IPS-15b (cell line): ENCODE data around the gene METTL27.

Experiments used
- H3K27me3 ChIP-seq: one replicate; pipeline ENCODE4 v1.6.1; 2013; ENCODE audit warnings: low read length; ENCODE audit not compliant: control insufficient read depth, insufficient read depth
- H3K36me3 ChIP-seq: one replicate; pipeline ENCODE4 v1.6.1; 2013; ENCODE audit warnings: low read length; ENCODE audit not compliant: control insufficient read depth, insufficient read depth
- H3K4me1 ChIP-seq: one replicate; pipeline ENCODE4 v1.6.1; 2013; ENCODE audit warnings: mild to moderate bottlenecking, low read length; ENCODE audit not compliant: control insufficient read depth, insufficient read depth
- H3K4me3 ChIP-seq: one replicate; pipeline ENCODE4 v1.5.1; 2013; ENCODE audit warnings: low read depth, low read length
- H3K9ac ChIP-seq: one replicate; pipeline ENCODE4 v1.6.1; 2013; ENCODE audit warnings: low read depth, mild to moderate bottlenecking, low read length
- H3K9me3 ChIP-seq: one replicate; pipeline ENCODE4 v1.6.1; 2013; ENCODE audit warnings: mild to moderate bottlenecking, low read length; ENCODE audit not compliant: control insufficient read depth, insufficient read depth

The METTL27 gene

DNA sequence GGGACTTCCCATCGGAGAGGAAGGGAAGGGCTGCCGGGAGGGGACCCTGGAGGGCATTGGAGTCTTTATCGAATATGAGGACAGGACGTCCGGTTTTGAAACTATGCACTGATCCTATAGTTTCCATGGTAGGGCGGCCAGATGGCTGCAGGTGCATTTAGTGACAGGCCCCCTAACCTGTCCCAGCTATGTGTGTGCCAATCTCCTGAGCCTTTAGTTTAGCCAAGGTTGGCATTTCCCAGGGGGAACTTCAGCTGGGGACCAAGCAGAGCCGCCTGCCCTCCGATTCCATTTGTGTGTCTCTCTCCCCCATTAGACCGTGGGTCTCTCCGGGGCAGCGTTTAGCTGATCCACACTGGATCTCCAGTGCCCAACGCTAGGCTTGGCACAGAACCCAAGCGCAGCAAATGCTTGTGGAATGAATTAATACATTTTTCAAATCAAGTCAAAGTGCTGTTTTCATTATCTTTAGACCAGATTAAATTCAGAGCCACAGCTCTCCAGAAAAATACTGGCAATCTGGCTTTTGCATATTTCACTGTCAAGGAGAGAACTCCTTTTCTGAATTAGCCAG is 38.5 kb upstream of the METTL27 start:
- no peaks in the 10 kb centered on the region for H3K27me3 ChIP-seq
- H3K9me3 ChIP-seq: no peaks in the 10 kb centered on the region
- no peak overlapping the region for H3K9ac ChIP-seq
- no peak overlapping the region for H3K4me3 ChIP-seq
- no peaks in the 10 kb centered on the region for H3K4me1 ChIP-seq
- H3K36me3 ChIP-seq: no peaks in the 10 kb centered on the region

DNA sequence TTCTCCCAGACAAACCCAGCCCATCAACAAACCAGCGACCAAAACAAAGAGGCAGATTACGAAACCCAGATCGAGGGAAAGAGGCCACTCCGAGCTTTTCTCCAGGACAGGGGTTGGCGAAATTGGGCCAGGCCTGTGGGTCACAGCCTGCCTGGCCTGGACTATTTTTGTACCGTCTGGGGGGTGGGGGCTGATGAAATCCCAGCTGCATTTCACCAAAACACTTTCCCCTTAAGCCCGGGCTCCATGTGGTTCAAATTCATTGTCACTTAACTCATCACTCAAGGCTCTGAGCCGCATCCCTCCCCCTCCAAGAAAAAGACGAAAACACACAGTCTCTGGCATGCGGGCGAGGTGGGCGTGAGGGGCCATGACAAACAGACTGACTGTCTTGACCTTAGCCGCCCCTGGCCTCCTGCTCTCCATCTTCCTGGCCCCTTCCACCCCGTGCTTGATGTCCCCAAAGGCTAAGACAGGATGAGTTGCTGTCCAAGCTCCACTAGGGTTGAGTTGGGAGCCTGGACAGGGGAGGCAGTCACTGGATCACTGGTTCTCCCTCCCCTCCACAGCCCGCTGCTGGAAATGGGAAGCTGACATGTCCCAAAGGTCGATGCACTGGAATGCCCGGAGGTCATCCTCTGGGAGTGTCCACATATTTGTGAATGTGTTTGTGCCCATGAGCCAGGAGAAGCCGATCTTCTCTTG is 37.8 kb upstream of the METTL27 start:
- H3K9me3 ChIP-seq: no peaks in the 10 kb centered on the region
- H3K4me3 ChIP-seq: no peak overlapping the region
- no peaks in the 10 kb centered on the region for H3K36me3 ChIP-seq
- H3K4me1 ChIP-seq: no peaks in the 10 kb centered on the region
- no peak overlapping the region for H3K9ac ChIP-seq
- H3K27me3 ChIP-seq: no peaks in the 10 kb centered on the region

DNA sequence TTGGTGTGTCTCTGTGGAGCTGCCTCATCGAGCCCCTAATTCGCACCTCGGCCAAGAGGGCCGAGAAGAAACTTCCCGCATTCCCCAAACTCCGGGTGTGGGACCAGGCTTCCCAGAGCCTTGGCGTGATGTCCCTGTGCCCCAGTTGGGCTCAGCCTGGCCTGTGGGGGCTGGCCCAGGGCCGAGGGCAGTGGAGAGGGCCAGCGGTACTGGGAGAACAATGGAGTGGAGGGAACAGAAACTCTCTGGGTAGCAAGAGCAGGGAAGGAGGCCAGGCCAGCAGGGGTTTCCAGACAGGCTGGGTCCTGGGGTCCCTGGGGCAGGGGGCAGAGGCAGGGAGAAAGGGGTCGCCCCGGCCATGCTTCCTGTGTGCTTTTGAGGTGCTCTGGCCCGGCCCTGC is 34.7 kb upstream of the METTL27 start:
- Histone ChIP-seq H3K9me3 (no peaks in the 10 kb centered on the region), H3K27me3 (no peaks in the 10 kb centered on the region), H3K9ac (no peak overlapping the region), H3K4me3 (no peak overlapping the region), H3K4me1 (no peaks in the 10 kb centered on the region), H3K36me3 (no peaks in the 10 kb centered on the region)

DNA sequence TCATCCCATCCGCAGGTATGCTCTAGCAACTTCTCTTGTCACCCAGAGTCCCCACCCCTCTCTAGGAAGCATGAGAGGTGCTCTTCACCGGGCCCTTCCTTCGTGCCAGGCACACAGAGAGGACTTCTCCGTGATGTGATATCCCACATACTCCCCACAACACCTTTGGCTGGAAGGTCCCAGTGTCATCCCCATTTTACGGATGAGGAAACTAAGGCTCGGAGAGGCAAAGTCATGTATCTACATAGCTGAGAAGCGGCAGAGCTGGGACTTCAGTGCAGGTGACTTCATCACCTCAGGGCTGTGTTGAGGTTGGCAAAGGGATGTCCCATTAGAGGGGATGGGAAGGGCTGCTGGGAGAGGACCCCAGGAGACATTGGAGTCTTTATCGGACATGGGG is 34.0 kb upstream of the METTL27 start:
- Histone ChIP-seq H3K9ac (no peak overlapping the region), H3K36me3 (no peaks in the 10 kb centered on the region), H3K9me3 (no peaks in the 10 kb centered on the region), H3K27me3 (no peaks in the 10 kb centered on the region), H3K4me3 (no peak overlapping the region), H3K4me1 (no peaks in the 10 kb centered on the region)

DNA sequence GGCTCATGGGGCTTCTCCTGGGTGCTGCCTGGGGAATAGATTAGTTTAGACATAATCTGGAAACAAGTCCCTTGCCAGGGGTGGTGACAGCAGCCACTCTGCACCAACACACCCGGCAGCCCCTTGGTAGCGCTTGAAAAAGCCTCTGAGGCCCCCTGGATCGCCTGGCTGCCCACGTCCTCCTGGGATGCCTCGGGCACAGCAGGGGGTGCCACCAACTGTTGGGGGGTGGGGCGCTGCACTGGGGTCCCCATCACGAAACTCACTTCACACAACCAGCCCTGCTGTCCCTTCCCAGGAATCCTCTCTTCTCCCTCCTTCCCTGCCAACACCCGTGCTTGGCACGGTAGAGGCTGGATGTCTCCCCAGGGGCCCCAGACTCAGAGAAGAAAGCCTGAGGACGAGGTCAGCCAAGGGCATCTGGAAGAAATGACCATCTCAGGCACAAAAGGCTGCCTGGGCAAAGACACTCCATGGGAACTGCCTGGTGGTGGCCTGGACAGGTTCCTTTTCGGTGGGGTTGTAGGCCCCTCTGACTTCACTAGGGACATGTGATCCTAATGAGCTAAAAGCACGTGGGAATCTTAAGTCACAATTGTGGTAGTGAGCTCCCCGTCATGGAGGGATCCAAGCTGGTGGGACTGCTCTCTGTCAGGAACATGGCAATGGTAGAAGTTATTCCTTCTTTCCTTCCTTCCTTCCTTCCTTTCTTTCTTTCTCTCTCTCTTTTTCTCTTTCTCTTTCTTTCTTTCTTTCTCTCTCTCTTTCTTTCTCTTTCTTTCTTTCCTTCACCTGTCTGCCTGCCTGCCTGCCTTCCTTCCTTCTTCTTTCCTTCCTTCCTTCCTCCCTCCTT is 30.0 kb upstream of the METTL27 start:
- Histone ChIP-seq H3K4me1 (peaks cover 3% of the 10 kb centered on the region), H3K27me3 (no peaks in the 10 kb centered on the region), H3K9ac (no peak overlapping the region), H3K4me3 (no peak overlapping the region), H3K36me3 (no peaks in the 10 kb centered on the region), H3K9me3 (no peaks in the 10 kb centered on the region)

DNA sequence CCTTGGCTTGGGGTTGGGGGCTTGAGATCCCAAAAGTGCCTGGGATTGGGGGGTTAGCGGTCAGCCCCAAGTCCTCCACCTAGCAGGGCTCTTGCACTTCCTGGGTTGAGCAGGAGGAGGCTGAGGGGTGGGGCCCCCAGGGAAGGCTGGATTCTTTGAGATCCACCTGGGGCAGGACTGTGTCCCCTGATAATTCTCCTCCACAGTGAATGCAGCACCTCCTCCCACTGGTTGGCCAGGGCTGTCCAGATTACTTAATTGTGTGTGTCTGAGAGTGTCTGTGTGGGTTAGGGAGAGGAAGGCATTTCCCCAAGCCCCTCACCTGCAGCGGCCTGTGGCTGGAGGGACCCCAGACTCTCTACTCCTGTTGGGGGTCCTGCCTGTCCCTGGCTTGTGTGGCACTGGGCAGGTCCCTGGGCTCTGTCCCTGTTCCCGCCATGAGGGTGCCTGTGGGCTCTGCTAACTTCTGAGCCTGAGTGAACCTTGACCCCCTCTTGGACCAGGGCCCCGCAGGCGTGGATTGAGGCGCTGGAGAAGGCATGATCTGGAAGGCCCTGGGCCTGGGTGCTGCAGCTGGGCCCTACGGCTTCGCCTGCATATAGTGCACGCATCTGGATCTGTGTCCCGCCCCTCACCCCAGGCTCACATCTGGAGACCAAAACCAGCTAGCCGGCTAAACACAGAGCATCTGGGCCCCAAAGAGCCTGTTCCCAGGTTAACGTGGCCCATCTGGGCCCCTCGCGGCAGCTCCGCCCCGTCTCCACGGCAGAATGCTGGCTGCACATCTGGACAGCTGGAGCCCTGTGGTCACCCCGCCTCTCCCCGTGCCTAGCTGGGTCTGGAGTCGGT is 29.1 kb upstream of the METTL27 start:
- Histone ChIP-seq H3K27me3 (no peaks in the 10 kb centered on the region), H3K4me3 (no peak overlapping the region), H3K9ac (no peak overlapping the region), H3K36me3 (no peaks in the 10 kb centered on the region), H3K9me3 (no peaks in the 10 kb centered on the region), H3K4me1 (peaks cover 3% of the 10 kb centered on the region)

DNA sequence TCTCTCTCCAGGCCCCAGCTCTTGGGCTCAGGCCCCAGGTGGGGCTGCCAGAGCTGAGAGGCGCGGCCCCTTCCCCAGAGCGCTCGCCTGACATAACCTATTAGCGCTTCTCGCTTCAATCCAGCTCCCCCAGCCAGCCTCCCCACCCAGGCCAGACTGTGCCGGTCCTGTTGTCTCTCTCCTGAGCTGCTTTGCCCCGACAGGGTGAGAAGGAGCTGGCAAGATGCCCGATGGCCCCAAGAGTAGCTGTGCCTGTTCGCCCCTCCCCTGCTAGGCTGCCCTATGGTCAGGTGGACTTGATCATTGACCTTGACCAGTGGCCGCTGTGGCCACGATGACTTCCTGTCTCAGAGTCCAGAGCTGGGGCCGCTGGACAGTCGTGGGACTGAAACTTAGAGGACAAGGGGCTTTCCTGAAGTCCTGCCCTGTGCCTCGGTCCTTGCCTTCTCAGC is 27.8 kb upstream of the METTL27 start:
- Histone ChIP-seq H3K36me3 (no peaks in the 10 kb centered on the region), H3K9me3 (no peaks in the 10 kb centered on the region), H3K9ac (no peak overlapping the region), H3K4me1 (peaks cover 3% of the 10 kb centered on the region), H3K4me3 (no peak overlapping the region), H3K27me3 (no peaks in the 10 kb centered on the region)

DNA sequence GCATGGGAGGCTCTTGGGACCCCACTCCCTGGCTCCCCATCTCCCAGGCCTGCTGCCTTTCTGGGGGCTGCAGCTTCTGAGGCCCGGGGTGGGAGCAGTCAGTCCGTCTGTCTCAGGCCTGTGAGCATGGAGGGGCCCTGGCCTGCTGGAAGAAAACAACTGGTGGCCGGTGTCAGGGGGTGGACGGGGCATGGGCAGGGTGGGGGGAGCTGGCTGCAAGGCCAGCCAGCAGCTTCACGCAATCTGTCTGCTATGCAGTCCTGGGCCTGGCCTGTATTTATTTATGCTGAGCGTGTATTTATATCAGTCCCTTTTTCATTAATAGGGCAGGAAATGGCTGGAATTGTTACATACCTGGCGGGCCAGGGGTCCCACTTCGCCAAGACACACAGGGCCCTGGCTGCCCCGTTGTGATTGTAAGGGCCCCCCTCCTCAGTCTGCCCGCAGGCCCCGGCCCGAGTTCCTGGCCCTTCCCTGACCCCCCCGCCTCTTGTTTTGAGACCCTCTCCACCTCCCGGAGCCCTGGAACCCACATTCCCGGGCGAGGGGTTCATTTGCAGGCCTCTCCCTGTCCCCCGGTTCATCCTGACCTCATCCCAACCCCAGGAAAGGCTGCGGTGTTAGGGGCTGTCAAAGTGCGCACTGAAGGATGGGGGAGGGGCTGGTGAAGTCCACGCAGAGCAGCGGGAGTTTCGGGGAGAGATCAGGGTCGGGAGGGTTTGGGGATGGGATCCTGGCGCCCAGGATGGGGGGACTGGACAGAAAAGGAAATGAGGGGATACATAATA is 26.9 kb upstream of the METTL27 start:
- no peaks in the 10 kb centered on the region for H3K36me3 ChIP-seq
- no peaks in the 10 kb centered on the region for H3K9me3 ChIP-seq
- peaks cover 3% of the 10 kb centered on the region for H3K4me1 ChIP-seq
- H3K4me3 ChIP-seq: no peak overlapping the region
- H3K9ac ChIP-seq: no peak overlapping the region
- H3K27me3 ChIP-seq: no peaks in the 10 kb centered on the region

DNA sequence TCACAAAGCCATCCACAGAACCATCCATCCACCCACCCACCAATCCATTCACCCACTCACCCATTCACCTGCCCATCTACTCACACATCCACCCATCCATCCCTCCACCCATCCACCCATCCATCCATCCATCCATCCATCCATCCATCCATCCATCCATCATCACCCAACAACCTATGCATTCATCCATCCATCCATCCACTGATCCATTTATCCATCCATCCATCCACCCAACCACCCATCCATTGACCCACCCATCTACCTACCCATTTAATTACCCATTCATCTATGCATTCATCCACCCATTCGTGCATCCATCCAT is 24.1 kb upstream of the METTL27 start:
- Histone ChIP-seq H3K27me3 (no peaks in the 10 kb centered on the region), H3K4me1 (peaks cover 3% of the 10 kb centered on the region), H3K4me3 (no peak overlapping the region), H3K9ac (no peak overlapping the region), H3K9me3 (no peaks in the 10 kb centered on the region), H3K36me3 (no peaks in the 10 kb centered on the region)

DNA sequence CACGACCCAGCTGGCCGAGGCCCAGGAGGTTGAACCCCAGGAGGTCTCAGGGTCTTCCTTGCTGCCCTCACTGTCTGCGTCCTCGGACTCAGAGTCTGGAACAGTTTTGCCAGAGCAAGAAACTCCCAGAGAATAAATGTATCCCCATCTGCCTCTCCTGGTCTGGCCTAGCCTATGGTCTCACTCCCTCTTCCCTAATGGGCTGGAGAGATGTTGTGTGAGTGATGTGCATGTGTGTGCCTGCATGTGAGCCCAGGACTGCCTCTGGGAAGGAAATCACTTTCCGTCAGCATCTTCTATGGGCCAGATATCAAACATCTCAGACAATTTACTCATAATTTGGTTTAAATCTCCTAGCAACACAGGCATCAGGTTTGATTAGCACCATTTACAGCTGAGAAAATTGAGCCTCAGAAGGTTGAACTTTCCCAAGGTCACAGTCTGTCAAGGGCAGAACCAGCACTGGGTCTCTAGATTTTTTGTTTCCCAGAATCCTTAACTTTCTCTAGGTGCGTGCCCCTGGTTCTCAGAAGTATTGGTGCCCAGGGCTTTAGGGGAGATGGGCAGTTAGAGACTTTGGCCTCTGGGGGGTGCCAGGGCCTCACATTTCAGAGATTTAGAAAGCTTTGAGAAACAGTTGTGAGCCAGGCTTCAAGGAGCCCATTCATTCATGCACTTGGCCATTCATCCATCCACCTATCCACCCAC is 23.6 kb upstream of the METTL27 start:
- Histone ChIP-seq H3K4me1 (peaks cover 3% of the 10 kb centered on the region), H3K4me3 (no peak overlapping the region), H3K9ac (no peak overlapping the region), H3K9me3 (no peaks in the 10 kb centered on the region), H3K27me3 (no peaks in the 10 kb centered on the region), H3K36me3 (no peaks in the 10 kb centered on the region)
